GM12874 (cell line): ENCODE results near the gene TMEM74B.

Experiments used
- CTCF ChIP-seq: IDR thresholded peaks from 2 replicates; pipeline ENCODE4 v1.5.1; 2011; ENCODE audit warnings: low read depth, mild to moderate bottlenecking, control low read depth, low read length, moderate library complexity; ENCODE audit not compliant: insufficient read depth

Gene TMEM74B

GRCh38 chr20:1146957-1147356 lies 37.8 kb downstream of the TMEM74B start:
- no peak for TF ChIP-seq CTCF

- no peak for TF ChIP-seq CTCF
Observed at GRCh38 chr20:1144401-1145172, 40.2 kb downstream of the TMEM74B start.

GRCh38 chr20:1137236-1137635 lies 47.5 kb downstream of the TMEM74B start:
- TF ChIP-seq CTCF: no peak

DNA sequence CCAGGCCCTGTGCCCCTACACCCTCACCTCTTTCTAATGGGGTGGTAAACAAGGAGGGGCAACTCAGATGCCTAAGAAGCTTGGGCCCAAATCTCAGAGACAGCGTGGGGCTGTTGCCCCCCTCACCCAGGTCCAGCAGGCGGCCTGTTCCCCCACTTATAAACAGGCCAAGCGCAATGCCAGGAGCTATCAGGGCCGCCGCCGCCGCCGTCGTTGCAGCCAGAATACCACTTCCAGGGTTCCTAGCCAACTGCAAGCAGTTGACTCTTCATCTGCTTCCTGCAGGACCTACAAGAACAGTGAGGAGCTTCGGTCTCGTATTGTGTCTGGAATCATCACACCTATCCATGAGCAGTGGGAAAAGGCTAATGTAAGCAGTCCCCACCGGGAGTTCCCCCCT lies 49.9 kb downstream of the TMEM74B start:
- TF ChIP-seq CTCF: no peak

- no peak for TF ChIP-seq CTCF
Observed at GRCh38 chr20:1134355-1134754, 50.4 kb downstream of the TMEM74B start.

- TF ChIP-seq CTCF: no peak
Observed at GRCh38 chr20:1131354-1131753, 53.4 kb downstream of the TMEM74B start.

GRCh38 chr20:1130847-1131246 lies 53.9 kb downstream of the TMEM74B start:
- TF ChIP-seq CTCF: no peak
